Neural cell (in vitro differentiated cells): ENCODE measurements around the gene SERPINA9. TPM values are rescaled to one million over a fixed set of nuclear protein-coding genes. Genes with fewer than 3 reads are reported as not detected.

ENCODE experiments used
- H2AFZ ChIP-seq: fragments of 200-600, 300-800 bp; sonication (generic), shearing (Covaris generic); 2 replicates; pipeline ENCODE4 v1.6.0; 2014; ENCODE audit warnings: low read depth, mild to moderate bottlenecking, antibody characterized with exemption, low read length, moderate library complexity
- H3F3A ChIP-seq: fragments of 200-600 bp; shearing (Covaris generic); 2 replicates; pipeline ENCODE4 v1.6.1; 2016; ENCODE audit warnings: mild to moderate bottlenecking, moderate library complexity, mixed read lengths, antibody characterized with exemption, low read length; ENCODE audit not compliant: insufficient read depth, poor library complexity, severe bottlenecking
- H3K27ac ChIP-seq: fragments of 200-600, 300-800 bp; sonication (generic), shearing (Covaris generic); 2 replicates; pipeline ENCODE4 v1.5.1; 2014; ENCODE audit warnings: mild to moderate bottlenecking, low read length, moderate library complexity
- H3K27me3 ChIP-seq: fragments of 300-800, 200-600 bp; sonication (generic), shearing (Covaris generic); 2 replicates; pipeline ENCODE4 v1.6.0; 2014; ENCODE audit warnings: mild to moderate bottlenecking, low read depth, low read length, moderate library complexity; ENCODE audit not compliant: insufficient read depth
- H3K36me3 ChIP-seq: fragments of 300-800, 200-600 bp; sonication (generic), shearing (Covaris generic); 2 replicates; pipeline ENCODE4 v1.5.1; 2014; ENCODE audit warnings: mild to moderate bottlenecking, antibody characterized with exemption, low read length, moderate library complexity; ENCODE audit not compliant: insufficient read depth
- H3K4me2 ChIP-seq: fragments of 300-800, 200-600 bp; sonication (generic), shearing (Covaris generic); 2 replicates; pipeline ENCODE4 v1.6.0; 2014; ENCODE audit warnings: mild to moderate bottlenecking, low read length
- H3K4me3 ChIP-seq: fragments of 300-800, 200-600 bp; sonication (generic), shearing (Covaris generic); 2 replicates; pipeline ENCODE4 v1.5.1; 2014; ENCODE audit warnings: mild to moderate bottlenecking, low read length, moderate library complexity
- H3K79me2 ChIP-seq: fragments of 200-600 bp; shearing (Covaris generic); replicated peaks from 2 replicates; pipeline ENCODE4 v1.6.0; 2014; ENCODE audit warnings: mild to moderate bottlenecking, low read length, moderate library complexity; ENCODE audit not compliant: insufficient read depth
- H3K9ac ChIP-seq: fragments of 300-800, 200-600 bp; sonication (generic), shearing (Covaris generic); 2 replicates; pipeline ENCODE4 v1.6.1; 2016; ENCODE audit warnings: mild to moderate bottlenecking, low read length, mixed read lengths
- H3K9me2 ChIP-seq: fragments of 200-600 bp; shearing (Covaris generic); 2 replicates; pipeline ENCODE4 v1.6.1; 2016; ENCODE audit warnings: mild to moderate bottlenecking, low read length, mixed read lengths; ENCODE audit not compliant: insufficient read depth
- H3K9me3 ChIP-seq: fragments of 200-600, 300-800 bp; sonication (generic), shearing (Covaris generic); 2 replicates; pipeline ENCODE4 v1.6.1; 2016; ENCODE audit warnings: mild to moderate bottlenecking, mixed run types, low read length, moderate library complexity, mixed read lengths
- H4K20me1 ChIP-seq: fragments of 200-600 bp; shearing (Covaris generic); 2 replicates; pipeline ENCODE4 v1.6.1; 2016; ENCODE audit warnings: mild to moderate bottlenecking, mixed run types; ENCODE audit not compliant: insufficient read depth
- EP300 ChIP-seq: fragments of 450-650 bp; conservative IDR thresholded peaks from 2 replicates; pipeline ENCODE4 v1.6.1; 2014; ENCODE audit warnings: antibody characterized with exemption, mild to moderate bottlenecking, moderate library complexity; ENCODE audit not compliant: poor library complexity, severe bottlenecking
- EZH2 ChIP-seq: fragments of 200-600, 300-800 bp; shearing (Covaris generic), sonication (generic); IDR thresholded peaks from 2 replicates; pipeline ENCODE4 v1.6.1; 2014; ENCODE audit warnings: antibody characterized with exemption, low read length, borderline replicate concordance, mild to moderate bottlenecking; ENCODE audit not compliant: insufficient read depth, poor library complexity, severe bottlenecking
- MXI1 ChIP-seq: fragments of 450-650 bp; conservative IDR thresholded peaks from 2 replicates; pipeline ENCODE4 v1.6.1; 2014; ENCODE audit warnings: antibody characterized with exemption, mild to moderate bottlenecking; ENCODE audit not compliant: poor library complexity, severe bottlenecking
- POLR2AphosphoS5 ChIP-seq: IDR thresholded peaks from 2 replicates; pipeline ENCODE4 v1.6.1; 2012
- RAD21 ChIP-seq: fragments of 450-650 bp; conservative IDR thresholded peaks from 2 replicates; pipeline ENCODE4 v1.6.1; 2014; ENCODE audit warnings: antibody characterized with exemption, mild to moderate bottlenecking, moderate library complexity
- REST ChIP-seq: IDR thresholded peaks from 2 replicates; pipeline ENCODE4 v1.6.1; 2012; ENCODE audit warnings: borderline replicate concordance
- SMC3 ChIP-seq: fragments of 450-650 bp; conservative IDR thresholded peaks from 2 replicates; pipeline ENCODE4 v1.6.1; 2014; ENCODE audit warnings: antibody characterized with exemption, mild to moderate bottlenecking, moderate library complexity; ENCODE audit not compliant: poor library complexity
- TAF1 ChIP-seq: IDR thresholded peaks from 2 replicates; pipeline ENCODE4 v1.6.1; 2012; ENCODE audit warnings: low read depth
- polyA plus RNA-seq: library from polyadenylated mRNA; depleted of rRNA; stranded (reverse); fragments of >200 nt; gene quantifications from 2 replicates; pipeline ENCODE4 v1.2.3, GENCODE V29; 2014
- TF ChIP-seq, protein P1 (sequence below): fragments of 450-650 bp; IDR thresholded peaks from 2 replicates; pipeline ENCODE4 v1.5.1; 2014; ENCODE audit warnings: antibody characterized with exemption, mild to moderate bottlenecking, moderate library complexity; ENCODE audit not compliant: poor library complexity, severe bottlenecking

The SERPINA9 gene
- polyA plus RNA-seq, 1 donor from 2014 or later: not detected

DNA sequence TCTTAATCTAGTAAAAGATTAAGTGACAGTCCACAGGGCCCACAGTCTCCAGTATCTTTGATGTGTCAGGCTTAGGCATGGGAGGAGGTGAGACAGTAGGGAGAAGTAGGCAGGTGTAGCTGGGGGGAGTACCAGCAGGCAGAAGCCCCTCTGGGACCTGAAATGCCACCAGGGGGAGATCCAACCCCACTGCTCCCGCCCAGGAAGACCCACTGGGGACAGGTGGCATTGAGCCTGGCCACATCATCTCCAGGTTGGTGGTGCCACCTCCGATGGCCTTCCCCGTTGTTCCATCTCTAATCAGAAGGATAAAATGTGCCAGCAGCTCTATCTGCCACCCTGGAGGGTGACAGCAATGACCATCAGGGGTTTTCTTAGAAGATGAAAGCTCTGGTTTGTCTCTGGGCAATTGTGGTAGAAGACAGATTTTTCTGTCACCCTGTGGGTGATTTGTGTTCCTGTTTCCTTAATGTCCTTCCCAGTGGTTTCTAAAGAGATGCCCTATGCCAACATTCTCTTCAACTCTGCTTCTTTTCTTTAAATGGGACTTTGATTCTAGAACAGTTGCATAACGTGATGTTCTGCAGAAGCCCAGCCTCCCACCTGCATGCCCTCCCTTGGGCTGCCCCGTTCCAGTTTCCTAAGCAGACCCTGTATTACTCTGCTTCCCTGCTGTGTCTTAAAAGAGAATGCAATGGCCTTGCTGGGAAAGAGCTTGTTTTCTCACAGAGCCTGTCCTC is 45.5 kb upstream of the SERPINA9 start:
- no peak for TF ChIP-seq POLR2AphosphoS5
- no peak for TF ChIP-seq TAF1
- no peak for TF ChIP-seq MXI1
- TF ChIP-seq RAD21: no peak
- TF ChIP-seq, protein P1, sequence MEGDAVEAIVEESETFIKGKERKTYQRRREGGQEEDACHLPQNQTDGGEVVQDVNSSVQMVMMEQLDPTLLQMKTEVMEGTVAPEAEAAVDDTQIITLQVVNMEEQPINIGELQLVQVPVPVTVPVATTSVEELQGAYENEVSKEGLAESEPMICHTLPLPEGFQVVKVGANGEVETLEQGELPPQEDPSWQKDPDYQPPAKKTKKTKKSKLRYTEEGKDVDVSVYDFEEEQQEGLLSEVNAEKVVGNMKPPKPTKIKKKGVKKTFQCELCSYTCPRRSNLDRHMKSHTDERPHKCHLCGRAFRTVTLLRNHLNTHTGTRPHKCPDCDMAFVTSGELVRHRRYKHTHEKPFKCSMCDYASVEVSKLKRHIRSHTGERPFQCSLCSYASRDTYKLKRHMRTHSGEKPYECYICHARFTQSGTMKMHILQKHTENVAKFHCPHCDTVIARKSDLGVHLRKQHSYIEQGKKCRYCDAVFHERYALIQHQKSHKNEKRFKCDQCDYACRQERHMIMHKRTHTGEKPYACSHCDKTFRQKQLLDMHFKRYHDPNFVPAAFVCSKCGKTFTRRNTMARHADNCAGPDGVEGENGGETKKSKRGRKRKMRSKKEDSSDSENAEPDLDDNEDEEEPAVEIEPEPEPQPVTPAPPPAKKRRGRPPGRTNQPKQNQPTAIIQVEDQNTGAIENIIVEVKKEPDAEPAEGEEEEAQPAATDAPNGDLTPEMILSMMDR: no peak
- no peak for TF ChIP-seq SMC3
- no peak for TF ChIP-seq REST
- no peak for TF ChIP-seq EZH2
- TF ChIP-seq EP300: no peak
- H3K36me3 ChIP-seq: no peaks in the 10 kb centered on the region
- no peak overlapping the region for H3K27ac ChIP-seq
- no peaks in the 10 kb centered on the region for H3K9me2 ChIP-seq
- no peak overlapping the region for H3K4me3 ChIP-seq
- no peaks in the 10 kb centered on the region for H3K79me2 ChIP-seq
- no peak overlapping the region for H2AFZ ChIP-seq
- H3K9ac ChIP-seq: no peak overlapping the region
- no peak overlapping the region for H3K4me2 ChIP-seq
- peaks cover under 1% of the 10 kb centered on the region for H3K9me3 ChIP-seq
- H3K27me3 ChIP-seq: no peaks in the 10 kb centered on the region
- no peaks in the 10 kb centered on the region for H3F3A ChIP-seq
- no peaks in the 10 kb centered on the region for H4K20me1 ChIP-seq

GRCh38 chr14:94517641-94518257 is 41.8 kb upstream of the SERPINA9 start:
- no peaks in the 10 kb centered on the region for H3F3A ChIP-seq
- no peaks in the 10 kb centered on the region for H3K9me3 ChIP-seq
- H3K27me3 ChIP-seq: no peaks in the 10 kb centered on the region
- TF ChIP-seq TAF1 (no peak), MXI1 (no peak), REST (no peak), EP300 (no peak), RAD21 (no peak), POLR2AphosphoS5 (no peak), EZH2 (no peak), SMC3 (no peak)
- TF ChIP-seq, protein P1: no peak
- H4K20me1 ChIP-seq: no peaks in the 10 kb centered on the region
- no peak overlapping the region for H3K27ac ChIP-seq
- no peak overlapping the region for H2AFZ ChIP-seq
- H3K4me3 ChIP-seq: no peak overlapping the region
- H3K9ac ChIP-seq: no peak overlapping the region
- no peaks in the 10 kb centered on the region for H3K36me3 ChIP-seq
- no peaks in the 10 kb centered on the region for H3K79me2 ChIP-seq
- no peak overlapping the region for H3K4me2 ChIP-seq
- no peaks in the 10 kb centered on the region for H3K9me2 ChIP-seq
